ENCODE results near the gene DNAJA3. TPM values are rescaled to one million over a fixed set of nuclear protein-coding genes. Genes with fewer than 3 reads are reported as not detected.

Gene DNAJA3
- total and polyA plus RNA-seq, 9 of the 15 experiments (the other 6 are each of a cell fraction or from before 2014, with no cell fraction given): 8.1 to 105 (median 79.0) TPM

GRCh38 chr16:4404247-4404966 lies 21.3 kb upstream of the DNAJA3 start (continued):
- no peak for TF ChIP-seq HDAC2 (IDR thresholded peaks at IDR 0.05)
- TF ChIP-seq PREB (CRISPR knock-in tag; IDR thresholded peaks at IDR 0.05): no peak
- TF ChIP-seq ZFP1 (CRISPR knock-in tag; IDR thresholded peaks at IDR 0.05): no peak

GRCh38 chr16:4404967-4405696 lies 20.5 kb upstream of the DNAJA3 start:
- in situ Hi-C loops (cut with MboI): loop anchor here (5.0 kb wide), 1 partner anchor 43 kb away; no protein-coding TSS in a partner anchor
- H3K9me3 ChIP-seq (replicated peaks; ENCODE audit: control insufficient read depth, insufficient read depth, low read depth, low read length): no peaks in the 10 kb centered on the region
- no peak overlapping the region for H3K4me3 ChIP-seq
- H3K4me2 ChIP-seq (ENCODE audit: insufficient read depth, low read length): no peak overlapping the region
- peak overlapping the region in 1 of 2 experiments; percentile 43; a peak in 2 of 4 replicates for H3K9ac ChIP-seq (ENCODE audit: insufficient read depth in 1 of 2, low read depth in 2 of 2, low read length in 2 of 2)
- WGBS (ENCODE audit: insufficient coverage, low coverage, missing lambda C conversion rate): 92% methylated on average over 24 of the region's 24 CpGs
- H3K27me3 ChIP-seq (ENCODE audit: control insufficient read depth in 2 of 2, insufficient read depth in 2 of 2, low read length in 2 of 2): no peaks in the 10 kb centered on the region
- ATAC-seq (no peak), DNase-seq (ENCODE audit: extremely low read depth in 1 of 4, low spot score in 3 of 4) (no peak), FAIRE-seq (no peak)
- H3K9me1 ChIP-seq (ENCODE audit: control insufficient read depth, insufficient read depth, low read length): no peaks in the 10 kb centered on the region
- peaks cover 0 to 32% of the 10 kb centered on the region in 2 experiments; a peak in 2 of 5 replicates for H3K4me1 ChIP-seq (replicated peaks in 1 of 2; ENCODE audit: control insufficient read depth in 2 of 2, insufficient read depth in 2 of 2, low read length in 2 of 2)
- H3K79me2 ChIP-seq (ENCODE audit: control insufficient read depth, insufficient read depth, low read length): no peaks in the 10 kb centered on the region; the same call in 2 of the 3 replicates
- no peak overlapping the region for H3K27ac ChIP-seq (ENCODE audit: extremely low read depth, low read depth, low read length)
- H3K36me3 ChIP-seq (ENCODE audit: control insufficient read depth, insufficient read depth, low read length): peaks cover 81% of the 10 kb centered on the region; the same call in 2 of the 3 replicates
- peaks cover 17% of the 10 kb centered on the region for H4K20me1 ChIP-seq (replicated peaks; ENCODE audit: control insufficient read depth, insufficient read depth, low read length)
- BruUV-seq (replicated peaks): no TSS peak
- ChIA-PET CTCF (ENCODE audit: low intra/inter-chr PET ratio) (interaction anchor here (0.7 to 6.4 kb wide), 4 partner anchors 46 to 151 kb away, joined by 3 to 70 read pairs (median 6); no protein-coding TSS in a partner anchor), POLR2A (interaction anchor here (0.6 to 4.7 kb wide), 7 partner anchors 10 to 1712 kb away, joined by 3 to 35 read pairs (median 3); partner anchors contain the start of gene CORO7)
- intact Hi-C loops (cut with micrococcal nuclease): loop anchor here (5.0 to 10.0 kb wide), 3 partner anchors 143 to 420 kb away; no protein-coding TSS in a partner anchor
- no peak overlapping the region for H2AFZ ChIP-seq (ENCODE audit: low read depth, low read length)
- TF ChIP-seq RBFOX2 (IDR thresholded peaks at IDR 0.05; ENCODE audit: low read depth, low read length) (peak; percentile 53; the same call in 1 of the 2 replicates), CTCFL (IDR thresholded peaks at IDR 0.05; ENCODE audit: borderline replicate concordance, insufficient read depth, low read depth, low read length, poor library complexity, severe bottlenecking) (no peak), POLR2G (IDR thresholded peaks at IDR 0.05; ENCODE audit: low read depth, low read length) (peak; percentile 69), ZBTB33 (CRISPR knock-in tag; IDR thresholded peaks at IDR 0.05) (peak; percentile 73), ZNF280A (IDR thresholded peaks at IDR 0.05; ENCODE audit: low read depth, partially characterized antibody) (no peak), NELFE (IDR thresholded peaks at IDR 0.05; ENCODE audit: insufficient read depth, insufficient read length) (no peak), SUPT5H (IDR thresholded peaks at IDR 0.05) (0 out of 2 replicates have a peak, but pooled peaks have one; percentile 11)
